Measurements from ENCODE around the gene DNM3.

DNA sequence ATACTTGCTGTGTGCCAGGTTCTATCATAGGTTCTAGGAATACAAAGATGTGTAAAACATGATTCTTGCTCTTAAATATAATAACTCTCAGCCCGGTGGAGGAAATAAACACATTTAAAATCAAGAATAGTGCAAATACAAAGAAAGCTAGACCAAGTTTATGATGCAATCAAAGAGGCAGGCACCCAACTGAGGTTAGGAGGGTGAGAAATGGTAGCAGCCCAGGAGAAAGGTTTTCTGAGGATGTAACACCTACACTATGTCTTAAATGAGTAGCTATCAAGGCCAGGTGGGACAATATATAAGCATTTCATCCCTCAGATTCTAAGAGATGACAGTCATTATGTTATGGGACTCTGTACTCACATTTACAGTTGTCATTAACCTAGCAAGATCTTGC, 612.3 kb downstream of the DNM3 start:
- TF ChIP-seq TCF12 (IDR thresholded peaks at IDR 0.05; ENCODE audit: low read depth): no peak
- TF ChIP-seq TAF1 (IDR thresholded peaks at IDR 0.05; ENCODE audit: low read depth): no peak
- no peak for TF ChIP-seq YY1 (IDR thresholded peaks at IDR 0.05; ENCODE audit: low read depth)
- no peak for TF ChIP-seq CREB1 (IDR thresholded peaks at IDR 0.05; ENCODE audit: low read depth)
- no peak for TF ChIP-seq REST (IDR thresholded peaks at IDR 0.05; ENCODE audit: low read depth)
- TF ChIP-seq RAD21 (IDR thresholded peaks at IDR 0.05; ENCODE audit: low read depth): no peak
- no peak for TF ChIP-seq ZBTB7A (IDR thresholded peaks at IDR 0.05; ENCODE audit: low read depth)
- no peak for TF ChIP-seq EGR1 (IDR thresholded peaks at IDR 0.05)
- TF ChIP-seq CEBPB (IDR thresholded peaks at IDR 0.05): no peak
- TF ChIP-seq, protein P1, sequence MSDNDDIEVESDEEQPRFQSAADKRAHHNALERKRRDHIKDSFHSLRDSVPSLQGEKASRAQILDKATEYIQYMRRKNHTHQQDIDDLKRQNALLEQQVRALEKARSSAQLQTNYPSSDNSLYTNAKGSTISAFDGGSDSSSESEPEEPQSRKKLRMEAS (IDR thresholded peaks at IDR 0.05): no peak
- TF ChIP-seq EP300 (IDR thresholded peaks at IDR 0.05; ENCODE audit: borderline replicate concordance): no peak
- no peak for TF ChIP-seq NFIC (IDR thresholded peaks at IDR 0.05)
- TF ChIP-seq TEAD4 (IDR thresholded peaks at IDR 0.05): no peak
